Ishikawa (cell line): Measurements from ENCODE around the gene TBC1D2B.

Experiments used
- CEBPB ChIP-seq: IDR thresholded peaks from 2 replicates; pipeline ENCODE4 v1.6.1; 2012
- CREB1 ChIP-seq: IDR thresholded peaks from 2 replicates; pipeline ENCODE4 v1.6.1; 2012; ENCODE audit warnings: low read depth
- EGR1 ChIP-seq: IDR thresholded peaks from 2 replicates; pipeline ENCODE4 v1.6.1; 2012
- EP300 ChIP-seq: IDR thresholded peaks from 2 replicates; pipeline ENCODE4 v1.6.1; 2012; ENCODE audit warnings: borderline replicate concordance
- FOXM1 ChIP-seq: IDR thresholded peaks from 2 replicates; pipeline ENCODE4 v1.6.1; 2012; ENCODE audit warnings: low read depth, borderline replicate concordance
- MAX ChIP-seq: IDR thresholded peaks from 2 replicates; pipeline ENCODE4 v1.6.1; 2012
- NFIC ChIP-seq: IDR thresholded peaks from 2 replicates; pipeline ENCODE4 v1.6.1; 2012
- RAD21 ChIP-seq: IDR thresholded peaks from 2 replicates; pipeline ENCODE4 v1.6.1; 2012; ENCODE audit warnings: low read depth
- REST ChIP-seq: IDR thresholded peaks from 2 replicates; pipeline ENCODE4 v1.6.1; 2012; ENCODE audit warnings: low read depth, mild to moderate bottlenecking
- TAF1 ChIP-seq: IDR thresholded peaks from 2 replicates; pipeline ENCODE4 v1.6.1; 2012; ENCODE audit warnings: low read depth, mild to moderate bottlenecking
- TCF12 ChIP-seq: IDR thresholded peaks from 2 replicates; pipeline ENCODE4 v1.6.1; 2012; ENCODE audit warnings: low read depth
- TEAD4 ChIP-seq: IDR thresholded peaks from 2 replicates; pipeline ENCODE4 v1.6.1; 2012
- USF1 ChIP-seq: IDR thresholded peaks from 2 replicates; pipeline ENCODE4 v1.6.1; 2012
- YY1 ChIP-seq: IDR thresholded peaks from 2 replicates; pipeline ENCODE4 v1.6.1; 2012; ENCODE audit warnings: low read depth
- ZBTB7A ChIP-seq: IDR thresholded peaks from 2 replicates; pipeline ENCODE4 v1.6.1; 2012; ENCODE audit warnings: low read depth

Gene TBC1D2B

GRCh38 chr15:78003539-78004008 is 73.9 kb downstream of the TBC1D2B start:
- TF ChIP-seq EP300 (no peak), RAD21 (no peak), TEAD4 (no peak), NFIC (0 out of 2 replicates have a peak, but pooled peaks have one; percentile 22), FOXM1 (no peak), EGR1 (no peak), ZBTB7A (no peak), MAX (peak; percentile 83)

GRCh38 chr15:78002996-78003395 is 74.5 kb downstream of the TBC1D2B start:
- no peak for TF ChIP-seq TEAD4
- TF ChIP-seq CREB1 = no peak
- TF ChIP-seq EGR1 = no peak
- TF ChIP-seq EP300 = no peak
- TF ChIP-seq USF1 = no peak
- TF ChIP-seq FOXM1 = no peak
- TF ChIP-seq YY1 = no peak

GRCh38 chr15:78001656-78002055 is 75.9 kb downstream of the TBC1D2B start:
- TF ChIP-seq USF1 (no peak), NFIC (no peak), FOXM1 (no peak), TCF12 (no peak), CREB1 (no peak), ZBTB7A (no peak), MAX (no peak), RAD21 (no peak), REST (no peak), TEAD4 (no peak), TAF1 (no peak), CEBPB (no peak), EGR1 (no peak), EP300 (no peak), YY1 (no peak)

GRCh38 chr15:78000927-78001249 is 76.6 kb downstream of the TBC1D2B start:
- TF ChIP-seq YY1 (no peak), CREB1 (no peak), EP300 (no peak), MAX (no peak), REST (no peak), TCF12 (no peak), TAF1 (no peak), ZBTB7A (no peak), FOXM1 (no peak), CEBPB (no peak), NFIC (no peak), EGR1 (no peak), RAD21 (no peak), USF1 (no peak), TEAD4 (no peak)

GRCh38 chr15:78000091-78000926 is 77.2 kb downstream of the TBC1D2B start:
- TF ChIP-seq TEAD4 (peak; percentile 59), RAD21 (peak; percentile 99), CREB1 (no peak), FOXM1 (no peak)
